ENCODE results near the gene TRAF3.

Gene TRAF3

GRCh38 chr14:102734436-102734835 is 42.8 kb upstream of the TRAF3 start:
- no peak overlapping the region for H2BK12ac ChIP-seq (ENCODE audit: low read length)

GRCh38 chr14:102736956-102737355 is 40.3 kb upstream of the TRAF3 start:
- Histone ChIP-seq H4K12ac (ENCODE audit: low read depth, low read length) (peak overlapping the region; percentile 48), H2BK120ac (ENCODE audit: insufficient read depth, low read length, poor library complexity) (no peak overlapping the region)

More at GRCh38 chr14:102734436-102734835, 42.8 kb upstream of the TRAF3 start:
- Histone ChIP-seq H4K12ac (ENCODE audit: low read depth, low read length) (no peak overlapping the region), H4K8ac (ENCODE audit: low read depth, low read length) (no peak overlapping the region), H2AK5ac (ENCODE audit: low read length) (no peak overlapping the region), H3K36me3 (ENCODE audit: control insufficient read depth in 1 of 2, insufficient read depth in 2 of 2, low read length in 2 of 2) (peaks cover 56 to 64% of the 10 kb centered on the region in 2 experiments), H3K4me3 (ENCODE audit: low read depth, low read length) (no peak overlapping the region), H3K79me2 (ENCODE audit: control insufficient read depth, insufficient read depth, low read length, poor library complexity) (no peaks in the 10 kb centered on the region), H2BK5ac (ENCODE audit: low read depth, low read length, poor library complexity) (no peak overlapping the region), H3K14ac (ENCODE audit: low read length) (no peak overlapping the region), H3K18ac (ENCODE audit: low read length) (no peak overlapping the region), H3K79me1 (ENCODE audit: low read length) (peaks cover under 1% of the 10 kb centered on the region), H3K9me3 (ENCODE audit: insufficient read depth, low read depth, low read length) (peaks cover 3% of the 10 kb centered on the region), H3K4ac (ENCODE audit: low read depth, low read length) (no peak overlapping the region), H3K27ac (ENCODE audit: low read depth, low read length) (no peak overlapping the region), H2BK120ac (ENCODE audit: insufficient read depth, low read length, poor library complexity) (no peak overlapping the region), H3K9ac (ENCODE audit: low read length) (no peak overlapping the region), H2AFZ (ENCODE audit: insufficient read depth, low read length, poor library complexity) (no peak overlapping the region), H3K4me1 (ENCODE audit: control insufficient read depth in 1 of 2, insufficient read depth in 2 of 2, low read length in 2 of 2) (peaks cover 1 to 2% of the 10 kb centered on the region in 2 experiments), H4K91ac (ENCODE audit: low read depth, low read length) (no peak overlapping the region), H3K27me3 (ENCODE audit: insufficient read depth, low read length) (no peaks in the 10 kb centered on the region), H3K4me2 (ENCODE audit: low read length) (no peak overlapping the region), H3K23ac (ENCODE audit: low read length) (no peak overlapping the region)
- no peak for DNase-seq
- no CpG with 5 or more reads among the region's 12 CpGs for WGBS (ENCODE audit: extremely low coverage, insufficient coverage, insufficient read length)

GRCh38 chr14:102737402-102738372 is 39.6 kb upstream of the TRAF3 start:
- no peak for DNase-seq
- peak overlapping the region; percentile 48 for H4K12ac ChIP-seq (ENCODE audit: low read depth, low read length)
- H3K4me2 ChIP-seq (ENCODE audit: low read length): no peak overlapping the region
- no peaks in the 10 kb centered on the region for H3K27me3 ChIP-seq (ENCODE audit: insufficient read depth, low read length)
- WGBS (ENCODE audit: extremely low coverage, insufficient coverage, insufficient read length): no CpG with 5 or more reads among the region's 18 CpGs
- no peak overlapping the region for H3K27ac ChIP-seq (ENCODE audit: low read depth, low read length)
- H2BK120ac ChIP-seq (ENCODE audit: insufficient read depth, low read length, poor library complexity): no peak overlapping the region
- H4K91ac ChIP-seq (ENCODE audit: low read depth, low read length): no peak overlapping the region
- H3K79me2 ChIP-seq (ENCODE audit: control insufficient read depth, insufficient read depth, low read length, poor library complexity): peaks cover 2% of the 10 kb centered on the region
- H3K9me3 ChIP-seq (ENCODE audit: insufficient read depth, low read depth, low read length): peaks cover 9% of the 10 kb centered on the region
- H3K4me3 ChIP-seq (ENCODE audit: low read depth, low read length): no peak overlapping the region
- H3K14ac ChIP-seq (ENCODE audit: low read length): no peak overlapping the region
- H3K18ac ChIP-seq (ENCODE audit: low read length): no peak overlapping the region
- no peak overlapping the region for H3K23ac ChIP-seq (ENCODE audit: low read length)
- H2AFZ ChIP-seq (ENCODE audit: insufficient read depth, low read length, poor library complexity): no peak overlapping the region
- peaks cover 3% of the 10 kb centered on the region for H3K79me1 ChIP-seq (ENCODE audit: low read length)
- peaks cover 4 to 5% of the 10 kb centered on the region in 2 experiments for H3K4me1 ChIP-seq (ENCODE audit: control insufficient read depth in 1 of 2, insufficient read depth in 2 of 2, low read length in 2 of 2)
- no peak overlapping the region for H4K8ac ChIP-seq (ENCODE audit: low read depth, low read length)
- H3K9ac ChIP-seq (ENCODE audit: low read length): peak overlapping the region; percentile 20
- H2AK5ac ChIP-seq (ENCODE audit: low read length): no peak overlapping the region
- no peak overlapping the region for H3K4ac ChIP-seq (ENCODE audit: low read depth, low read length)
- no peak overlapping the region for H2BK5ac ChIP-seq (ENCODE audit: low read depth, low read length, poor library complexity)
- H2BK12ac ChIP-seq (ENCODE audit: low read length): no peak overlapping the region
- H3K36me3 ChIP-seq (ENCODE audit: control insufficient read depth in 1 of 2, insufficient read depth in 2 of 2, low read length in 2 of 2): peaks cover 43 to 49% of the 10 kb centered on the region in 2 experiments

More at GRCh38 chr14:102736956-102737355, 40.3 kb upstream of the TRAF3 start:
- Histone ChIP-seq H3K4me1 (ENCODE audit: control insufficient read depth in 1 of 2, insufficient read depth in 2 of 2, low read length in 2 of 2) (peaks cover 4 to 5% of the 10 kb centered on the region in 2 experiments), H2BK5ac (ENCODE audit: low read depth, low read length, poor library complexity) (no peak overlapping the region), H3K27ac (ENCODE audit: low read depth, low read length) (no peak overlapping the region), H3K4ac (ENCODE audit: low read depth, low read length) (no peak overlapping the region), H3K9me3 (ENCODE audit: insufficient read depth, low read depth, low read length) (peaks cover 9% of the 10 kb centered on the region), H2AFZ (ENCODE audit: insufficient read depth, low read length, poor library complexity) (no peak overlapping the region), H3K4me2 (ENCODE audit: low read length) (no peak overlapping the region), H3K79me1 (ENCODE audit: low read length) (peaks cover 3% of the 10 kb centered on the region), H3K36me3 (ENCODE audit: control insufficient read depth in 1 of 2, insufficient read depth in 2 of 2, low read length in 2 of 2) (peaks cover 47 to 54% of the 10 kb centered on the region in 2 experiments), H2BK12ac (ENCODE audit: low read length) (no peak overlapping the region), H3K18ac (ENCODE audit: low read length) (no peak overlapping the region), H4K91ac (ENCODE audit: low read depth, low read length) (no peak overlapping the region), H3K79me2 (ENCODE audit: control insufficient read depth, insufficient read depth, low read length, poor library complexity) (peaks cover 2% of the 10 kb centered on the region), H3K14ac (ENCODE audit: low read length) (no peak overlapping the region), H3K23ac (ENCODE audit: low read length) (no peak overlapping the region), H4K8ac (ENCODE audit: low read depth, low read length) (no peak overlapping the region), H3K4me3 (ENCODE audit: low read depth, low read length) (no peak overlapping the region), H3K9ac (ENCODE audit: low read length) (peak overlapping the region; percentile 20), H2AK5ac (ENCODE audit: low read length) (no peak overlapping the region), H3K27me3 (ENCODE audit: insufficient read depth, low read length) (no peaks in the 10 kb centered on the region)
- no peak for DNase-seq
- WGBS (ENCODE audit: extremely low coverage, insufficient coverage, insufficient read length): no CpG with 5 or more reads among the region's 3 CpGs

GRCh38 chr14:102738373-102739189 is 38.7 kb upstream of the TRAF3 start:
- Histone ChIP-seq H3K36me3 (ENCODE audit: control insufficient read depth in 1 of 2, insufficient read depth in 2 of 2, low read length in 2 of 2) (peaks cover 36 to 43% of the 10 kb centered on the region in 2 experiments), H2AK5ac (ENCODE audit: low read length) (no peak overlapping the region), H3K4me3 (ENCODE audit: low read depth, low read length) (no peak overlapping the region), H4K8ac (ENCODE audit: low read depth, low read length) (no peak overlapping the region), H3K4me2 (ENCODE audit: low read length) (no peak overlapping the region), H3K9me3 (ENCODE audit: insufficient read depth, low read depth, low read length) (peaks cover 9% of the 10 kb centered on the region), H3K79me1 (ENCODE audit: low read length) (peaks cover 3% of the 10 kb centered on the region), H4K12ac (ENCODE audit: low read depth, low read length) (no peak overlapping the region), H3K27ac (ENCODE audit: low read depth, low read length) (no peak overlapping the region), H4K91ac (ENCODE audit: low read depth, low read length) (no peak overlapping the region), H2BK12ac (ENCODE audit: low read length) (no peak overlapping the region), H3K14ac (ENCODE audit: low read length) (no peak overlapping the region), H2AFZ (ENCODE audit: insufficient read depth, low read length, poor library complexity) (no peak overlapping the region), H3K4ac (ENCODE audit: low read depth, low read length) (no peak overlapping the region), H3K18ac (ENCODE audit: low read length) (no peak overlapping the region), H3K23ac (ENCODE audit: low read length) (no peak overlapping the region), H3K79me2 (ENCODE audit: control insufficient read depth, insufficient read depth, low read length, poor library complexity) (peaks cover 2% of the 10 kb centered on the region), H2BK120ac (ENCODE audit: insufficient read depth, low read length, poor library complexity) (no peak overlapping the region), H2BK5ac (ENCODE audit: low read depth, low read length, poor library complexity) (no peak overlapping the region), H3K4me1 (ENCODE audit: control insufficient read depth in 1 of 2, insufficient read depth in 2 of 2, low read length in 2 of 2) (peaks cover 4 to 5% of the 10 kb centered on the region in 2 experiments), H3K27me3 (ENCODE audit: insufficient read depth, low read length) (no peaks in the 10 kb centered on the region), H3K9ac (ENCODE audit: low read length) (no peak overlapping the region)
- peak in 1 of 2 donors; percentile 13 for DNase-seq
- no CpG with 5 or more reads among the region's 11 CpGs for WGBS (ENCODE audit: extremely low coverage, insufficient coverage, insufficient read length)
